Germinal center (tissue), 1 donor: Measurements from ENCODE around the gene ARHGEF19.

Experiments used
- DNase-seq: peaks from one replicate; pipeline ENCODE4 v3.0.0; 2012; ENCODE audit warnings: mixed read lengths, low spot score

Gene ARHGEF19

DNA sequence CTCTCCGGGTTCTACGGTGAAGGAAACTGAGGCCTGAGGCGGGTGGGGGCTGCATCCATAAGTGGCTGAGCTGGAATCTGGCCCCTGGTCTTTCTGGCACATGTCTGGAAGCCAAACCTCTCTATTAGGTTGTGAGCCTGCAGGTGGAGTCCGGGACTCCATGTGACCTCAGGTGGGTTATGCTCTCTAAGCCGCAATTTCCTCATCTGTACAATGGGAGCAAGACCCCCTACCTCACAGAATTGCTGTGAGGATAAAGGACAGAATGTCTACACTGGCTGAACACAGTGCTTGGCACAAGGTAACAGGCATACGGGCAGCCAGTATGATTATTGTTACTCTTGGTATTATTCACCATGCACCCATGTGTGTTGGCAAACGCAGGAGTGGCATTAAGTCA, 63.3 kb downstream of the ARHGEF19 start:
- no peak for DNase-seq

DNA sequence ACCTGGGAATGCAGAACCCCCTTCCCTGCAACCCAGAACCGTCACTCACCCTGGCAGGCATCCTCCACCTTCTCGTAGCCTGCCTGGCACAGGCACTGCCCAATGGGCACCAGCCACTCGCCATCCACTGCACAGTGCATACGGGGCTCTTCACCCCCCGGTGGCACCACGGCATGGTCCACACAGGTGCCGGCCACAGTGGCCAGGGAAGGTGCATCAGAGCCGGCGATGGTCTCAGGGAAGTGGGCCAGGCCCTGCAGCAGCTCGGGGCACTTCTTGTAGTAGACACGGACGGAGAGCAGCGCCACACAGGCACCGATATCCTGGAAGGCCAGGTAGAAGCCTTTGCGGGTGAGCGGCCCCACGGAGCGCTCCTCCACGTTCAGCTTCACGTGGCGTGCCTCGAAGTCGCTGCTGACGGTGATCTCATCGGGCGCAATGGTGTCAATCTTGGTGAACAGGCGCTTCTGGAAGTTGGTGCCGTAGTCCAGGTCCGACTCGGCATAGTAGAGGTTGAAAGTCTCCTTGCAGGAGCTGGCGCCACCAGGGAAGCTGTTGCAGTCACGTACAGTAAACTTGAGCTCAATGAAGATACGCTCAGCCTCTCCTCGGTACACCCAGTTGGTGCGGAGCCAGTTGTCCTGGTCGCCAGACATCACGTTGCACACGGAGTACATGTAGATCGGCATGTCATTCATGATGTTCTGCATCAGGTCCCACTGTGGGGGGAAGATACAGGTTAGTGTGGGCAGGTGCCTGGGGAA, 63.9 kb downstream of the ARHGEF19 start:
- DNase-seq = no peak
